Smooth muscle cell (in vitro differentiated cells): ENCODE data around the gene SLC25A17. TPM values are rescaled to one million over a fixed set of nuclear protein-coding genes. Genes with fewer than 3 reads are reported as not detected.

ENCODE experiments used
- DNase-seq: peaks from one replicate; lab custom pipeline; 2025; ENCODE audit not compliant: unreplicated experiment; lab: John Stamatoyannopoulos, UW
- H2AFZ ChIP-seq: fragments of 200-600 bp; sonication (generic); 2 replicates; pipeline ENCODE4 v1.6.0; 2016; ENCODE audit warnings: antibody characterized with exemption, low read depth, mild to moderate bottlenecking
- H3F3A ChIP-seq: fragments of 200-600 bp; sonication (generic); 2 replicates; pipeline ENCODE4 v1.6.0; 2017; ENCODE audit warnings: antibody characterized with exemption, low read depth
- H3K27ac ChIP-seq: fragments of 200-600 bp; sonication (generic); 2 replicates; pipeline ENCODE4 v1.5.1; 2016; ENCODE audit warnings: low read depth, mild to moderate bottlenecking
- H3K27me3 ChIP-seq: fragments of 200-600 bp; sonication (generic); 2 replicates; pipeline ENCODE4 v1.6.1; 2016; ENCODE audit warnings: low read depth, mild to moderate bottlenecking
- H3K36me3 ChIP-seq: fragments of 200-600 bp; sonication (generic); 2 replicates; pipeline ENCODE4 v1.5.1; 2016; ENCODE audit warnings: low read depth
- H3K4me1 ChIP-seq: fragments of 200-600 bp; sonication (generic); 2 replicates; pipeline ENCODE4 v1.5.1; 2016; ENCODE audit warnings: low read depth
- H3K4me2 ChIP-seq: fragments of 200-600 bp; sonication (generic); 2 replicates; pipeline ENCODE4 v1.6.0; 2016; ENCODE audit warnings: mild to moderate bottlenecking
- H3K4me3 ChIP-seq: fragments of 200-600 bp; sonication (generic); 2 replicates; pipeline ENCODE4 v1.5.1; 2016; ENCODE audit warnings: mild to moderate bottlenecking
- H3K79me2 ChIP-seq: fragments of 200-600 bp; sonication (generic); 2 replicates; pipeline ENCODE4 v1.6.0; 2016; ENCODE audit warnings: low read depth, mild to moderate bottlenecking
- H3K9ac ChIP-seq: fragments of 200-600 bp; sonication (generic); 2 replicates; pipeline ENCODE4 v1.6.0; 2016; ENCODE audit warnings: low read depth
- H3K9me3 ChIP-seq: fragments of 200-600 bp; sonication (generic); replicated peaks from 2 replicates; pipeline ENCODE4 v1.5.1; 2016; ENCODE audit warnings: low read depth
- H4K20me1 ChIP-seq: fragments of 200-600 bp; sonication (generic); 2 replicates; pipeline ENCODE4 v1.6.0; 2016; ENCODE audit warnings: low read depth
- WGBS: methylation state at CpG from one replicate; pipeline ENCODE4 v1.1.7; 2016; ENCODE audit warnings: low lambda C conversion rate; 5-methylcytosine and 5-hydroxymethylcytosine counted together
- polyA plus RNA-seq: library from polyadenylated mRNA; unstranded; fragments of >200 nt; fragmentation: Nextera tagmentation; extraction: Ambion mirVana; gene quantifications from 2 replicates; pipeline ENCODE4 v1.2.1, GENCODE V29; 2016
- total RNA-seq: library from RNA; depleted of rRNA; stranded (reverse); fragments of >200 nt; gene quantifications from 2 replicates; pipeline ENCODE4 v1.2.3, GENCODE V29; 2014
- TF ChIP-seq, protein P1 (sequence below): fragments of 200-600 bp; sonication (generic); IDR thresholded peaks from 2 replicates; pipeline ENCODE4 v1.5.1; 2017; ENCODE audit warnings: borderline replicate concordance, mild to moderate bottlenecking, antibody characterized with exemption; ENCODE audit not compliant: insufficient read depth, poor library complexity, severe bottlenecking

SLC25A17 gene
- total and polyA plus RNA-seq, 2 experiments from 2014 or later, result 28.9 to 31.5 TPM

DNA sequence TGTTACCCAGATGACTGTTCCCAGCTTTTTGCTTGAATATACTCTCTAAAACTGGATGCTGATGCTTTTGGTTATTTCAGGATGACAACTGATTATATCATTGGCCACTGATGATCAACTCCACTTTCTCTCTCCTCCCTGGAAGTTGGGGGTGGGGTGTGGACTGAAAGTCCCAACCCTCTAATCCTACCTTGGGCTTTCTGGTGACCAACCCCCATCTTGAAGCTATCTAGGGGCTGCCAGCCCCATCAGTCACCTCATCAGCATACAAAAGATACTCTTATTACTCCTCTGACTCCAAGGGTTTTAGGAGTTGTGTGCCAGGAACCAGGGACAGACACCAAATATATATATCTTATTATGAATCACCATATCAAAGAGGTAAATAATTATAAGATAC, 69.3 kb downstream of the SLC25A17 start:
- Histone ChIP-seq H3K79me2 (no peaks in the 10 kb centered on the region), H3F3A (no peaks in the 10 kb centered on the region), H3K36me3 (no peaks in the 10 kb centered on the region), H2AFZ (no peak overlapping the region), H3K27me3 (no peaks in the 10 kb centered on the region), H3K4me2 (no peak overlapping the region), H3K9ac (no peak overlapping the region), H3K9me3 (no peaks in the 10 kb centered on the region), H3K27ac (no peak overlapping the region), H3K4me3 (no peak overlapping the region), H3K4me1 (no peaks in the 10 kb centered on the region), H4K20me1 (no peaks in the 10 kb centered on the region)
- no peak for DNase-seq
- TF ChIP-seq, protein P1, sequence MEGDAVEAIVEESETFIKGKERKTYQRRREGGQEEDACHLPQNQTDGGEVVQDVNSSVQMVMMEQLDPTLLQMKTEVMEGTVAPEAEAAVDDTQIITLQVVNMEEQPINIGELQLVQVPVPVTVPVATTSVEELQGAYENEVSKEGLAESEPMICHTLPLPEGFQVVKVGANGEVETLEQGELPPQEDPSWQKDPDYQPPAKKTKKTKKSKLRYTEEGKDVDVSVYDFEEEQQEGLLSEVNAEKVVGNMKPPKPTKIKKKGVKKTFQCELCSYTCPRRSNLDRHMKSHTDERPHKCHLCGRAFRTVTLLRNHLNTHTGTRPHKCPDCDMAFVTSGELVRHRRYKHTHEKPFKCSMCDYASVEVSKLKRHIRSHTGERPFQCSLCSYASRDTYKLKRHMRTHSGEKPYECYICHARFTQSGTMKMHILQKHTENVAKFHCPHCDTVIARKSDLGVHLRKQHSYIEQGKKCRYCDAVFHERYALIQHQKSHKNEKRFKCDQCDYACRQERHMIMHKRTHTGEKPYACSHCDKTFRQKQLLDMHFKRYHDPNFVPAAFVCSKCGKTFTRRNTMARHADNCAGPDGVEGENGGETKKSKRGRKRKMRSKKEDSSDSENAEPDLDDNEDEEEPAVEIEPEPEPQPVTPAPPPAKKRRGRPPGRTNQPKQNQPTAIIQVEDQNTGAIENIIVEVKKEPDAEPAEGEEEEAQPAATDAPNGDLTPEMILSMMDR, result no peak

DNA sequence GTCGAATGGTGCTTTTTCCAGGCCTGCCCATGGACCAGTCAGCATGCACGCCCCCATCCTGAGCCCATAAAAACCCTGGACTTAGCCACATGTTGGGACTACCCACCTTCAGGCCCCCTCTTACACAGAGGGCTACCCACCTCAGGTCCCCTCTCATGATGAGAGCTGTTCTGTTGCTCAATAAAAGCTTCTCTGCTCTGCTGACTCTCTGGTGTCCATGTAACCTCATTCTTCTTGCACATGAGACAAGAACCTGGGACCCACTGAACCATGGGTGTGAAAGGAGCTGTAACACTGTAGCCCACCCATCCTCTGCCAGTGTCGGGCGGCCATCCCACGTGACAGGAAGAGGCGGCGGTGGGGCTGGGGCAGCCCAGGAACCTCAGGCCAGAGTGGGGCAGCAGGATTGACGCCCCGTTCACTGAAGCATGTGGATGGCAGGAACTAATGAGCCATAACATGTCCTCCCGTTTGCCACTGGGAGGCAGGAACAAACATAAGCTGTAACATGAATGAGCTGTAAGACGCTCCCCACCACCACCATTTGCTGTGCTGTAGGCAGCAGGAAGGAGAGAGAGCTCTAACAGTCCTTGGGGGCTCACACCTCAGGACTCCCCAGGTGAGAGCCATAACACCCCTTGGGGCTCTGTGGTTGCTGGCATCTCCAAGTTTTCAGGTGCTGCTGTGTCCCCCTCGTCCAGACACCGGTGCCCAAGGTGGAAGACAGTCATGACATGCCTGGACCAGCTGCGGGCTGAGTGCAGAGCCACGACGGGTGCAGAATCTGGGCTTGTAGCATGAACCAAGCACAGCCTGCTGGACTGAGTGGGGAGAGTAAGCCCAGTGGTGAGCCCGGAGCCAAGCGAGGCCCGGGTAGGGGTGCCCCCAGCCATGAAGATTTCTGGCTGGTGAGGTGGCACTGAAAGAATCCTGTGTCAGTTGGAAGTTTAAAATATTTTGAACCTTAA, 70.5 kb downstream of the SLC25A17 start:
- no peaks in the 10 kb centered on the region for H4K20me1 ChIP-seq
- H3K4me1 ChIP-seq, result no peaks in the 10 kb centered on the region
- no peak overlapping the region for H3K9ac ChIP-seq
- H3F3A ChIP-seq, result no peaks in the 10 kb centered on the region
- no peak overlapping the region for H3K4me2 ChIP-seq
- no peaks in the 10 kb centered on the region for H3K27me3 ChIP-seq
- H3K9me3 ChIP-seq, result no peaks in the 10 kb centered on the region
- no peak overlapping the region for H3K27ac ChIP-seq
- 84% methylated on average over 19 of the region's 19 CpGs for WGBS
- H2AFZ ChIP-seq, result no peak overlapping the region
- no peak for DNase-seq
- H3K79me2 ChIP-seq, result no peaks in the 10 kb centered on the region
- no peak overlapping the region for H3K4me3 ChIP-seq
- TF ChIP-seq, protein P1, result no peak
- no peaks in the 10 kb centered on the region for H3K36me3 ChIP-seq

DNA sequence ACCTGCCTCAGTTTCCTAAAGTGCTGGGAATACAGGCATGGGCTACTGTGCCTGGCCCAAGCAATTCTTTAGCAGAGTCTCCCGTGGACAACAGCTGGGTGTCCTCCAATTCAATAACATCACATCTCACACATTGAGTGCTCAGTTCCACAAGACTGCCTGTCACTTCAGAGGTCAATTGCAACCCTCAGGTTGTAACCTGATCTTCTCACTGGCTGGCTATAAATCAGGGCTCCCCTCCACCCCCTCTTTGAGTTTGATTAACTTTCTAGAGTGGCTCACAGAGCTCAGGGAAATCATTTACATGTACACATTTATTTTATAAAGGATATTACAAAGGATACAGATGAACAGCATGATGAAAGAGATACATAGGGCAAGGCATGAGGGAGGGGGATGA, 71.8 kb downstream of the SLC25A17 start:
- H3K9ac ChIP-seq, result no peak overlapping the region
- H3K79me2 ChIP-seq, result no peaks in the 10 kb centered on the region
- H2AFZ ChIP-seq, result no peak overlapping the region
- TF ChIP-seq, protein P1, result no peak
- no peaks in the 10 kb centered on the region for H3K36me3 ChIP-seq
- 83% methylated on average over 1 of the region's 1 CpG for WGBS
- no peak overlapping the region for H3K27ac ChIP-seq
- no peaks in the 10 kb centered on the region for H3K27me3 ChIP-seq
- no peaks in the 10 kb centered on the region for H3K9me3 ChIP-seq
- H3K4me1 ChIP-seq, result no peaks in the 10 kb centered on the region
- no peak overlapping the region for H3K4me2 ChIP-seq
- DNase-seq, result no peak
- H3F3A ChIP-seq, result no peaks in the 10 kb centered on the region
- H3K4me3 ChIP-seq, result no peak overlapping the region
- H4K20me1 ChIP-seq, result no peaks in the 10 kb centered on the region
